HCT116 (cell line): ENCODE results near the gene GDNF.

Experiments used
- CEBPB ChIP-seq: IDR thresholded peaks from 2 replicates; pipeline ENCODE4 v1.6.1; 2012; ENCODE audit warnings: low read depth
- CTCF ChIP-seq, 3 experiments: fragments of 200-600 bp in 1 of 3; sonication (generic) in 1 of 3; IDR thresholded peaks in 2 of 3; conservative IDR thresholded peaks in 1 of 3; 2 replicates each; pipeline ENCODE4 v1.5.1; 2012 to 2017; ENCODE audit warnings: low read depth in 2 of 3, low read length in 2 of 3, antibody characterized with exemption in 1 of 3, borderline replicate concordance in 1 of 3, control low read depth in 1 of 3, mild to moderate bottlenecking in 1 of 3, mixed read lengths in 1 of 3, mixed run types in 1 of 3, moderate library complexity in 1 of 3; ENCODE audit not compliant: insufficient read depth in 1 of 3
- EGR1 ChIP-seq: IDR thresholded peaks from 2 replicates; pipeline ENCODE4 v1.6.1; 2012; ENCODE audit warnings: low read depth
- EZH2 ChIP-seq: fragments of 200-600 bp; sonication (generic); IDR thresholded peaks from 2 replicates; pipeline ENCODE4 v1.6.1; 2017; ENCODE audit warnings: antibody characterized with exemption, mixed run types
- MAX ChIP-seq: IDR thresholded peaks from 2 replicates; pipeline ENCODE4 v1.6.1; 2012
- SP1 ChIP-seq: IDR thresholded peaks from 2 replicates; pipeline ENCODE4 v1.6.1; 2012; ENCODE audit warnings: low read depth

- TF ChIP-seq CEBPB (no peak), EGR1 (no peak), CTCF (IDR thresholded peaks at IDR 0.05 in 2 of 3, conservative IDR thresholded peaks at IDR 0.05 in 1 of 3; ENCODE audit: borderline replicate concordance in 1 of 3, insufficient read depth in 1 of 3, low read depth in 2 of 3, low read length in 2 of 3) (no peak), EZH2 (no peak), SP1 (no peak), MAX (no peak)
These were observed 25.1 kb downstream of the GDNF start for GRCh38 chr5:37814699-37815098.
